WERI-Rb-1 (cell line): ENCODE results near the gene KBTBD12.

ENCODE experiments used
- DNase-seq: peaks from one replicate; pipeline ENCODE4 v3.0.0-alpha.2; 2020
- H3K27ac ChIP-seq: fragments of 250-450 bp; sonication (Bioruptor Pico); 2 replicates; pipeline ENCODE4 v1.5.1; 2020; ENCODE audit warnings: mild to moderate bottlenecking, moderate library complexity
- H3K27me3 ChIP-seq: fragments of 250-450 bp; sonication (Bioruptor Pico); 2 replicates; pipeline ENCODE4 v1.5.1; 2021; ENCODE audit warnings: mild to moderate bottlenecking, low read depth, moderate library complexity; ENCODE audit not compliant: insufficient read depth, severe bottlenecking
- H3K36me3 ChIP-seq: fragments of 250-450 bp; sonication (Bioruptor Pico); 2 replicates; pipeline ENCODE4 v1.5.1; 2020; ENCODE audit warnings: mild to moderate bottlenecking, moderate library complexity
- H3K4me3 ChIP-seq: 2 replicates; pipeline ENCODE4 v1.5.1; 2011; ENCODE audit warnings: low read depth, mild to moderate bottlenecking, control low read depth, low read length
- H3K9me3 ChIP-seq: fragments of 250-450 bp; sonication (Bioruptor Pico); 2 replicates; pipeline ENCODE4 v1.5.1; 2021; ENCODE audit warnings: mild to moderate bottlenecking, moderate library complexity; ENCODE audit not compliant: severe bottlenecking
- CTCF ChIP-seq: IDR thresholded peaks from 2 replicates; pipeline ENCODE4 v1.5.1; 2011; ENCODE audit warnings: low read depth, mild to moderate bottlenecking, control low read depth, inconsistent platforms, low read length

Gene KBTBD12

GRCh38 chr3:128012050-128012449 is 97.0 kb downstream of the KBTBD12 start:
- no peak for DNase-seq
- no peaks in the 10 kb centered on the region for H3K36me3 ChIP-seq
- H3K27me3 ChIP-seq: no peaks in the 10 kb centered on the region
- H3K27ac ChIP-seq: no peak overlapping the region
- peaks cover 2% of the 10 kb centered on the region for H3K9me3 ChIP-seq
- TF ChIP-seq CTCF: no peak
- H3K4me3 ChIP-seq: no peak overlapping the region

- Histone ChIP-seq H3K36me3 (no peaks in the 10 kb centered on the region), H3K27ac (no peak overlapping the region), H3K4me3 (no peak overlapping the region), H3K9me3 (peaks cover 2% of the 10 kb centered on the region), H3K27me3 (no peaks in the 10 kb centered on the region)
- no peak for TF ChIP-seq CTCF
- DNase-seq: no peak
These were observed 99.5 kb downstream of the KBTBD12 start for GRCh38 chr3:128014548-128014947.

DNA sequence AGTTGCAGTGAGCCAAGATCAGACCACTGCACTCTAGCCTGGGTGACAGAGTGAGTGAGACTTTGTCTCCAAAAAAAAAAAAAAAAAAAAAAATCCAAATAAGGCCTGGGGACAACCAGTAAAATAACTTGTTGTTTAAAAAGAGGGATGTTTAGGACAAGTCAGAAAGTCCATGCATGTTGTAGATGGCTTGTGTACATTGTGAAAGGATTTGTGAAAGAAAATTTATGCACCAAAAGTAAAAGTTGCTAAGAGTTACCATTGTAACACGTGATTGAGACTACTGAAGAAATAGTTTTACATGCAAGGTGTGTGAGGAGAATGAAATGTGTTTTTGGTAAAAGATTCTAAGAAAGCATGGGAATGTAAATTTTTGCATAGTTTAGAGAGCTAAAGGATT is 101.5 kb downstream of the KBTBD12 start:
- Histone ChIP-seq H3K4me3 (no peak overlapping the region), H3K27me3 (no peaks in the 10 kb centered on the region), H3K36me3 (no peaks in the 10 kb centered on the region), H3K27ac (no peak overlapping the region), H3K9me3 (peaks cover 2% of the 10 kb centered on the region)
- DNase-seq: no peak
- no peak for TF ChIP-seq CTCF

DNA sequence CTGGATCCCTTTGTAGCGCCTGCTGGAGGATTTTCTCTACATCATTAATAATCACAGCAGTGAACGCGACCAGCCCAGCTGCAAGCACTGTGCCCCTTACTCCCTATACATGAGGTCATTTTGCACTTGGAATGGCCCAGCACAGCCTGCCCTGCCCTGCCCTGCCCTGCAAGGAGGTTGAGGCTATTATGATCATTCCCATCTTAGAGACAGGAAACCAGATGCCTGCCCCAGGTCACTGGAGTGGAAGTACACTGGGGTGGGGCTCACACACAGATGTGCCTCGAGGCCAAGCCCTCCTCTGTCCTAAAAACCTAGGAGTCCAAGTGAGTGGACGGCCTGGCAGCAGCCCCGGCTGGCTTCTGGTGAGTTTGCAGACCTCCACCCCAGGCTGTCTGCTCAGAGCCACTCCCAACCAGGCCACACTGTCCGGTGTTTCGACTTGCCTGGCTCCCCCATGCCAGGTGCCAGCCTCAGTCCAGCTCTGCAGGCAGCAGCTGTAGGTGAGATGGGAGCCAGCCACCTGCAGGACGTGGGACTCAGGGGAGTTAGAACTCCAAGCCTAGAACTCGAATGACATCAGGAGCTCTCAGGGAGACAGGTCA is 106.8 kb downstream of the KBTBD12 start:
- DNase-seq: no peak
- no peaks in the 10 kb centered on the region for H3K27me3 ChIP-seq
- no peak overlapping the region for H3K4me3 ChIP-seq
- H3K36me3 ChIP-seq: no peaks in the 10 kb centered on the region
- H3K27ac ChIP-seq: no peak overlapping the region
- no peaks in the 10 kb centered on the region for H3K9me3 ChIP-seq
- TF ChIP-seq CTCF: no peak

GRCh38 chr3:128033102-128033501 is 118.1 kb downstream of the KBTBD12 start:
- H3K9me3 ChIP-seq: no peaks in the 10 kb centered on the region
- no peak overlapping the region for H3K4me3 ChIP-seq
- TF ChIP-seq CTCF: no peak
- no peak for DNase-seq
- H3K27ac ChIP-seq: no peak overlapping the region
- no peaks in the 10 kb centered on the region for H3K36me3 ChIP-seq
- H3K27me3 ChIP-seq: no peaks in the 10 kb centered on the region

GRCh38 chr3:128036119-128036518 is 121.1 kb downstream of the KBTBD12 start:
- no peak for DNase-seq

More at GRCh38 chr3:128036119-128036518, 121.1 kb downstream of the KBTBD12 start:
- H3K4me3 ChIP-seq: no peak overlapping the region
- no peak for TF ChIP-seq CTCF
- H3K9me3 ChIP-seq: no peaks in the 10 kb centered on the region
- no peaks in the 10 kb centered on the region for H3K27me3 ChIP-seq
- no peaks in the 10 kb centered on the region for H3K36me3 ChIP-seq
- H3K27ac ChIP-seq: no peak overlapping the region
